ENCODE measurements around the gene SLC19A1.
"Not testable (repeated sequence)": the region's sequence is repeated elsewhere in the genome, so short reads cannot be mapped to it uniquely, and the experiment has no call there.

The SLC19A1 gene

DNA sequence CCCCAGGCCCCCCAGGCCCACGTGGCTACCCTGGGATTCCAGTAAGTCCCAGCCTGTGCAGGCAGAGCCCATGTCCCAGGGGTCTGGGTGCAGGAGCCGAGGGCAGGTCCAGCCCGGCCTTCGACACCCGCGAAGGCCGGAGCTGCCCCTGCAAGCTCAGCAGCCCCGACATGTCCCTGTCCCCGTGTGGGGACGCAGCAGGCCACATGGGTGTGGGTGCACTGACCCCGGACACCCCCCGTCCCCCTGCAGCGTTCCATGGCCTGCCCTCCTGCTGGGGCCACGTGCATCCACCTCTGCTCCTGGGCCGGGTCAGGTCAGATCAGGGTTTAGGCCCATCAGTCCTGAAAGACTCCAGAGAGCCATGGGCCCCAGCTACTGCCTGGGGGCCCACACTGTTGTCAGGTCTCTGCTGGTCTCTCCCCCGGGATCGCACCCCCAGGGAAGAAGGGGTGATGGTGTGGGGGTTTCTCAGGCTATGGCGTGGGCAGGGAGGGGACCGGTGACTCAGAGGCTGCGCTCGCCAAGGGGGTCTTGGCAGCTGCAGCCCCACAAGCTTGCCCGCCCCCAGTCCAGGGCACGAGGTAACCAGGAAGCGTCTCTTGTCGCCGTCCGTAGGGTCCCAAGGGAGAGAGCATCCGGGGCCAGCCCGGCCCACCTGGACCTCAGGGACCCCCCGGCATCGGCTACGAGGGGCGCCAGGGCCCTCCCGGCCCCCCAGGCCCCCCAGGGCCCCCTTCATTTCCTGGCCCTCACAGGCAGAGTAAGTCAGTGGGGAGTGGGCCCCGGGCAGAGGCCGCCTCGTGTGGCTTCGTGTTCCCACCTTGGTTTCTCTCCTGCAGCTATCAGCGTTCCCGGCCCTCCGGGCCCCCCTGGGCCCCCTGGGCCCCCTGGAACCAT is 37.5 kb downstream of the SLC19A1 start:
- no peak overlapping the region for H3K4me3 ChIP-seq (ENCODE audit: control insufficient read depth, low read depth, low read length)
- TF ChIP-seq, protein P1, sequence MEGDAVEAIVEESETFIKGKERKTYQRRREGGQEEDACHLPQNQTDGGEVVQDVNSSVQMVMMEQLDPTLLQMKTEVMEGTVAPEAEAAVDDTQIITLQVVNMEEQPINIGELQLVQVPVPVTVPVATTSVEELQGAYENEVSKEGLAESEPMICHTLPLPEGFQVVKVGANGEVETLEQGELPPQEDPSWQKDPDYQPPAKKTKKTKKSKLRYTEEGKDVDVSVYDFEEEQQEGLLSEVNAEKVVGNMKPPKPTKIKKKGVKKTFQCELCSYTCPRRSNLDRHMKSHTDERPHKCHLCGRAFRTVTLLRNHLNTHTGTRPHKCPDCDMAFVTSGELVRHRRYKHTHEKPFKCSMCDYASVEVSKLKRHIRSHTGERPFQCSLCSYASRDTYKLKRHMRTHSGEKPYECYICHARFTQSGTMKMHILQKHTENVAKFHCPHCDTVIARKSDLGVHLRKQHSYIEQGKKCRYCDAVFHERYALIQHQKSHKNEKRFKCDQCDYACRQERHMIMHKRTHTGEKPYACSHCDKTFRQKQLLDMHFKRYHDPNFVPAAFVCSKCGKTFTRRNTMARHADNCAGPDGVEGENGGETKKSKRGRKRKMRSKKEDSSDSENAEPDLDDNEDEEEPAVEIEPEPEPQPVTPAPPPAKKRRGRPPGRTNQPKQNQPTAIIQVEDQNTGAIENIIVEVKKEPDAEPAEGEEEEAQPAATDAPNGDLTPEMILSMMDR (IDR thresholded peaks at IDR 0.05; ENCODE audit: control insufficient read depth, insufficient read depth, low read depth, low read length, missing control alignments), result no peak
- no peak for DNase-seq (ENCODE audit: low read depth)

DNA sequence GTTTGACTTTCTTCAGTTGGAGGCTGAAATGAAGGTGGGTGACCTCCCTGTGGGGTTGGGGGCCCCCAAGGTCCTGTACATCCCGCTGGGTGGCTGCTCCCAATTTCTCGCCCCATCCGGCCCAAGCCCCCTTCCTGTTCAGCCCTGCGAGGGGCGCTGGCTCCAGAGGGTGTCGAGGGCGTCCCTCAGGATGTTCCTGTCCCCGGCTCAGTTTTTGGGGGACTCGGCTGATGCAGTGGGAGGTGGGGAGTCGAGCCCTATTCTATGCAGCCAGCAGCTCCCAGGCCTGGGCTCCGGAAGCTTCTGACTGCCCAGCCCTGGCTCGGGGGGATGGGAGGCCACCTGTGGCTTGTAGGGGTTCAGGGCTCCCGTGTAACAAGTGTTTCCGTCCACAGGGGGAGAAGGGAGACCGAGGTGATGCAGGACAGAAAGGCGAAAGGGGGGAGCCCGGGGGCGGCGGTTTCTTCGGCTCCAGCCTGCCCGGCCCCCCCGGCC is 38.2 kb downstream of the SLC19A1 start:
- TF ChIP-seq, protein P1 (IDR thresholded peaks at IDR 0.05; ENCODE audit: control insufficient read depth, insufficient read depth, low read depth, low read length, missing control alignments), result no peak
- DNase-seq (ENCODE audit: low read depth), result no peak

DNA sequence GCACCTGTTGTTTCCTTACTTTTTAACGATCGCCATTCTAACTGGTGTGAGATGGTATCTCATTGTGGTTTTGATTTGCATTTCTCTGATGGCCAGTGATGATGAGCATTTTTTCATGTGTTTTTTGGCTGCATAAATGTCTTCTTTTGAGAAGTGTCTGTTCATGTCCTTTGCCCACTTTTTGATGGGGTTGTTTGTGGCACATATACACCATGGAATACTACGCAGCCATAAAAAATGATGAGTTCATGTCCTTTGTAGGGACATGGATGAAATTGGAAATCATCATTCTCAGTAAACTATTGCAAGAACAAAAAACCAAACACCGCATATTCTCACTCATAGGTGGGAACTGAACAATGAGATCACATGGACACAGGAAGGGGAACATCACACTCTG is 39.0 kb downstream of the SLC19A1 start:
- not testable (repeated sequence) for DNase-seq (ENCODE audit: low read depth); H3K4me3 ChIP-seq (ENCODE audit: control insufficient read depth, low read depth, low read length)

More for the DNA sequence above, 38.2 kb downstream of the SLC19A1 start:
- no peak overlapping the region for H3K4me3 ChIP-seq (ENCODE audit: control insufficient read depth, low read depth, low read length)

DNA sequence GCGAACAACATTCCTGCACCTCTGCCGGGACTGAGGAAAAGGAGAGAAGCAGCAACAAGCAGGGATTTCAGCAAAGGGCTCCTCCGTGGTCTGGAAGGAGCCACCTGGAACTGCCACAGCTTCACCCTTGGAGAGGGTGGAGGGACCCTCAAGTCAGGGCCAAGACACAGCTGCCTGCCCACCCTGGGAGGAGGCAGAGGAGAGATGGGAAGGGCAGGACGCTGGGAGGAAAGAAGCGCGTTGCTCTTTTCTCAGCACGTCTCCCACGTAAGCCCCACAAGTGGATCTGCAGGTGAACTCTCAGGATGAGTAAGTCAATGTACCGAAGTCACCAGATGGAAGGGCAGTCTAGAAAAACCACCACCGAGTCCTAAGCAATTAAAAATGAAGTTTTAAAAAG is 39.6 kb downstream of the SLC19A1 start:
- TF ChIP-seq, protein P1 (IDR thresholded peaks at IDR 0.05; ENCODE audit: control insufficient read depth, insufficient read depth, low read depth, low read length, missing control alignments), result no peak

DNA sequence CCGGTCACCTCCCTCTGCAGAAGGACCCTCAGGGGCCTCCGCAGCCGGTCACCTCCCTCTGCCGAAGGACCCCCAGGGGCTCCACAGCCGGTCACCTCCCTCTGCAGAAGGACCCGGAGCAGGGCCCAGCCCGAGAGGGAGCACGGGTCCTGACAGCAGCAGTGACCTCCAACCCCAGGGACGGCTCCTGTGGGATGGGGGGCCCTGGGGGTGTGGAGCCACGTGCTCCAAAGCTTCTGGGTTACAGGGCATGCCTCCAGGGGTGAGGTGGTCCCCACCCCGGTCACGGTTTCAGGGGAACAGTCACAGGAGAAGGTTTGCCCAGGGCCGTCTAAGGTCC is 40.3 kb downstream of the SLC19A1 start:
- TF ChIP-seq, protein P1 (IDR thresholded peaks at IDR 0.05; ENCODE audit: control insufficient read depth, insufficient read depth, low read depth, low read length, missing control alignments), result no peak
- H3K4me3 ChIP-seq (ENCODE audit: control insufficient read depth, low read depth, low read length), result no peak overlapping the region
- DNase-seq (ENCODE audit: low read depth), result no peak

More for the DNA sequence above, 39.6 kb downstream of the SLC19A1 start:
- no peak for DNase-seq (ENCODE audit: low read depth)
- no peak overlapping the region for H3K4me3 ChIP-seq (ENCODE audit: control insufficient read depth, low read depth, low read length)

DNA sequence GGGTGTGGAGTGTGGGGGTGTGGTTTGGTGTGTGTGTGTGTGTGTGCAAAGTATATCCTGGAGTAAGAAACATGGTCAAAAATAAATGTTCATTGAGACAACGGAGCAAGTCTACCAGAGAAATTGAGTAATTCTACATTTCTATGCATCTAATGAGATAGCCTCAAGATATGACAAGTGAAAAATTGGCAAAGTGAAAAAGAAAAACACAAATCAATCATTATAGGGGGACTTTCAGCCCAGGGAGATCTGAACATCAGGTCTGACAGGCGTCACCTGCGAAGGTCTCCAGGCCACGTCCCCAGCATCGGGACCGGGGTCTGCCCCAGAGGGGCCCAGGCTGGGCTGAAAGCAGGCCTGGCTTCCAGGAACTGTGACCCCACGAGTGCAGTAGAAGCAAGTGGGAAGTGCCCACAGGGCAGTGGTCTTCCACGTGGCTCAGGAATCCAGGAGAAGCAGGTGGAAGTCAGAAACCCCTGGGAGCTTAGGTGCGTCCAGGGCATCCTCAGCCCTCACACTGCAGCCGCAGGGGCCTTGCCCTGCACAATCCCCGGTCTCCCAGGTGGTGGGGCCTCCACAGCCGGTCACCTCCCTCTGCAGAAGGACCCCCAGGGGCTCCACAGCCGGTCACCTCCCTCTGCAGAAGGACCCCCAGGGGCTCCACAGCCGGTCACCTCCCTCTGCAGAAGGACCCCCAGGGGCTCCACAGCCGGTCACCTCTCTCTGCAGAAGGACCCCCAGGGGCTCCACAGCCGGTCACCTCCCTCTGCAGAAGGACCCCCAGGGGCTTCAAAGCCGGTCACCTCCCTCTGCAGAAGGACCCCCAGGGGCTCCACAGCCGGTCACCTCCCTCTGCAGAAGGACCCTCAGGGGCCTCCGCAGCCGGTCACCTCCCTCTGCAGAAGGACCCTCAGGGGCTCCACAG is 40.9 kb downstream of the SLC19A1 start:
- DNase-seq (ENCODE audit: low read depth), result not testable (repeated sequence)

DNA sequence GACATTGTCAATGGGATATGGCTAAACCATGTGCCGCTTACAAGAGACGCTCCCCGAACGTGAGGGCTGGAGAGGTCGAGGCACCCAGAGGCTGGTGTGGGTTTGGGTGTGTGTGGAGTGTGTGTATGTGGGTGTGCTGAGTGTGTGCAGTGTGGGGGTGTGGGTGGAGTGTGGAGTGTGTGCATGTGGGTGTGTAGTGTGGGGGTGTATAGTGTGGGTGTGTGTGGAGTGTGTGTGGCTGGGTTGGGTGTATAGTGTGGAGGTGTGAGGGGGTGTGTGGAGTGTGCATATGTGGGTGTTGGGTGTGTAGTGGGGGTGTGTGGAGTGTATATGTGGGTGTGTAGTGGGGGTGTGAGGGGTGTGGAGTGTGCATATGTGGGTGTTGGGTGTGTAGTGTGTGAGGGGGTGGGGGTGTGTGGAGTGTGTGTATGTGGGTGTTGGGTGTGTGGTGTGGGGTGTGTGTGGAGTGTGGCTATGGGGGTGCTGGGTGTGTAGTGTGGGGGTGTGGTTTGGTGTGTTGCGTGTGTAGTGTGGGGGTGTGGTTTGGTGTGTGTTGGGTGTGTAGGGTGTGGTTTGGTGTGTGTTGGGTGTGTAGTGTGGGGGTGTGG is 42.2 kb downstream of the SLC19A1 start:
- no peak for DNase-seq (ENCODE audit: low read depth)
- H3K4me3 ChIP-seq (ENCODE audit: control insufficient read depth, low read depth, low read length), result no peak overlapping the region
- TF ChIP-seq, protein P1 (IDR thresholded peaks at IDR 0.05; ENCODE audit: control insufficient read depth, insufficient read depth, low read depth, low read length, missing control alignments), result no peak

More for the DNA sequence above, 40.9 kb downstream of the SLC19A1 start:
- H3K4me3 ChIP-seq (ENCODE audit: control insufficient read depth, low read depth, low read length), result not testable (repeated sequence)

All from AG09309 (cell line).